ENCODE results near the gene LTBP2.
"Not testable (repeated sequence)": the region's sequence is repeated elsewhere in the genome, so short reads cannot be mapped to it uniquely, and the experiment has no call there.

The LTBP2 gene

GRCh38 chr14:74474376-74474775 lies 137.7 kb downstream of the LTBP2 start:
- DNase-seq: no peak

DNA sequence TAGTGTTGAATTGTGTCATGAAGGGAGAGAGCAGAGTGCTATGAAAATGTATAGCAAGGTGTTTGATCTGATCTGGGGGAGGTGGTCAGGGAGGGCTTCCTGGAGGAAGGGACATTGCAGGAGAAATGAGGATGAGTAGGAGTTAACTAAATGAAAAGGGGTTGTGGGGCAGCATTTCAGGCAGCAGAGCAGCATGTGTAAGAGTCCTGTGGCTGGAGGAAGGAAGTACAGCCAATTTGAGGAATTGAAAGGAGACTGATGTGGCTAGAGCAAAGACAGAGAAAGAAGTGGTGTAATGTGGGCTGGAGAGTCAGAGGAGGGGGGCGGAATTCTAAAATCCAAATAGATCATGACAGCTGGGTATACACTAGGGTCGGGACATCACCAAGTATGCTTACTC lies 139.4 kb downstream of the LTBP2 start:
- no peak for DNase-seq

GRCh38 chr14:74469548-74470518 lies 142.2 kb downstream of the LTBP2 start:
- no peak for DNase-seq

DNA sequence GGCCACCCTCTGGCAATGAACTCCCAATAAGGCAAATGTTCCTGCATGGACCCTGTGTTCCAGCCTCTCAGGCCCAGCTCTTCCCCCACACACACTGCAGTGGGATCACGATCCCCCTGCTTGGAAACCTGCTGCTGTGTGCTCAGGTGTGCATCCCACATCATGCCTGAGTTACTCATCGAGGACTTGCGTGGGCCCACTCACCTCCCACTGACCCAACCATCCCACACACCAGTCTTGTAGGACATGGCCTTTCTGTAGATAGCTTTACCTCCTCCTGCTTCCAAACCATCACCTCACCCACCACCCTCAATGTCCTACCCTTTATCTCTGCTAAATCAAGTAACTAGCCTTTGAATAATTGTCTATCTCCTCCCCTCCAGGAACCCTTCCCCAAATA lies 143.5 kb downstream of the LTBP2 start:
- DNase-seq: no peak

DNA sequence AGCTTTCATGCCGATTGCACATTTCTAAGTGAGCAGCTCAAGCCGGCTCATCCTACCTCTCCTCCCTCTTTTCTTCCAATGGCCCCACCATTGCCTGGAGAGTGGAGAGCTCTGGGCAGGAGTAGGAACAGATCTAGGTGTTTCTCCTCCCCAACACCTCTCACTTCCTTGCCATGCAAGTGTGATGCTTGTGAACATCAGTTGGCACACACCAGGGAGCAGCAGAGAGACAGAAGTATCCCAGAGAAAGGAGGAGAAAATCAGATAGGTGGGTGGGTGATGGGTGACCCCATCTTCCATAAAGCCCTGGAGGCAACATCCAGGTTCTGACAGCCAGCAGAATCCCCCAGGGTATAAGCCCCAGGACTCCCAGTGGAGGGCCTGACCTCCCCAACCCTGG lies 146.7 kb downstream of the LTBP2 start:
- DNase-seq: no peak

DNA sequence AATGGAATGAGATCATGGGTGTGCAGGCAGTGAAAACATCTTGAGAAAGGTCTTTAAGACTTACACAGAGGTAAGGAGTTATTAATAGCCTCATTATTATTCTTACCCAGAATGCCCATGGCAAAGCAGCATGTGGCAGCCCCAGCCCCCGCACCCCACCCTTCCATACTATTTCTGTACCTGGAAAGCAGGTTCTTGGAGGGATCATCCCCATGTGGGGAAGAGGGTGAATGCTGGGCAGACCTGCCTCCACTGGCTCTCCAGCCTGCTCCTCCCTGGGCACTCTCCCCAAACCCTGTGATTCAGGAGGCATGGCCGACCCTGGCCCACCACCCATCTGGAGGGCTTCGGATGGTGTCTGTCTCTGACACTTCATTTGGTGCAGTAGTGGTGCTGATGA lies 147.3 kb downstream of the LTBP2 start:
- no peak for DNase-seq

DNA sequence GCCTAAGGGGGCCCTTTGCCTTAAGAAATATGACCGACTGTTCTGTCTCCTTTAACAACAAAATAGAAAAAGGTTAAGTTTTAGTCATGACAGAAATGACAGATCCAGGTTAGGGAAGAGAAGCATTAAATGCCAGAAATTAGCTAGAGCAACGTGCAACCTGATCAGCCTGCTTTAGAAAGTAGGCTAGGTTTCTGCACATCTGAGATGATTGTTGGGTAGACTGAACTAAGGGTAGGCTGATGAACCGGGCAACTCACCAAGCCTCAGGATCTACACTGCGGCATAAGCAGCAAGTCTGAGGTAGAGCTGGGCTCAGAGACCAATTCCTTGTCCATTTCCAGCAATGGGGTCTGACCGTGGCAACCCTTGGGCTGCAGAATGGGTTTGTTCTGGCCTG lies 148.3 kb downstream of the LTBP2 start:
- no peak for DNase-seq

GRCh38 chr14:74462993-74463392 lies 149.0 kb downstream of the LTBP2 start:
- DNase-seq: no peak

- DNase-seq: no peak
Measured at GRCh38 chr14:74459976-74460375, 152.1 kb downstream of the LTBP2 start.

- DNase-seq: peak; percentile 22
Measured at GRCh38 chr14:74459289-74459946, 152.6 kb downstream of the LTBP2 start.

DNA sequence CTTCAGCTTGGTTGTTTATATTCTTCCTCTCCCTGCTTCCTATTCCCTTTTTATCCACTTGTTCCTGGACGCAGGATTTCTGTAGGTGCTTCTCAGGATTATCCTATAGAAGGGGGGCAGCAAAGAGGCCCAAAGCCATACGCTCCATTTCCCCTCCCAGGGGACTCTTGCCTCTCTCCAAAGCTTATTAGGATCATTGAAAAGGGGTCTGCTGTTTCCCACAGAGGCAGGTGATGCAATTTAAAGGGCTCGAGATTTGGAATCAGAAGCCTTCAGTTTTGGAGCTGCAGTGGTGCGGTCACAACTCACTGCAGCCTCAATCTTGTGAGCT lies 154.5 kb downstream of the LTBP2 start:
- no peak for DNase-seq

- no peak for DNase-seq
Measured at GRCh38 chr14:74456684-74457564, 155.1 kb downstream of the LTBP2 start.

- not testable (repeated sequence) for DNase-seq
Measured at GRCh38 chr14:74454397-74454796, 157.6 kb downstream of the LTBP2 start.
